Astrocyte of the spinal cord (primary cell): ENCODE results near the gene ACTRT2.

Source experiments
- DNase-seq: peaks from one replicate; pipeline ENCODE4 v3.0.0; 2011; ENCODE audit warnings: low read depth, low spot score
- H3K4me3 ChIP-seq: 2 replicates; pipeline ENCODE4 v1.5.1; 2011; ENCODE audit warnings: low read depth, mild to moderate bottlenecking, low read length, moderate library complexity
- in situ Hi-C: cut with HindIII; loops from 2 replicates; pipeline ENCODE4 v1.10.0; 2017; ENCODE audit warnings: low sequenced_read_pairs
- TF ChIP-seq, protein P1 (sequence below): IDR thresholded peaks from 2 replicates; pipeline ENCODE4 v1.5.1; 2012; ENCODE audit warnings: low read depth, mild to moderate bottlenecking, low read length, inconsistent platforms

ACTRT2 gene

DNA sequence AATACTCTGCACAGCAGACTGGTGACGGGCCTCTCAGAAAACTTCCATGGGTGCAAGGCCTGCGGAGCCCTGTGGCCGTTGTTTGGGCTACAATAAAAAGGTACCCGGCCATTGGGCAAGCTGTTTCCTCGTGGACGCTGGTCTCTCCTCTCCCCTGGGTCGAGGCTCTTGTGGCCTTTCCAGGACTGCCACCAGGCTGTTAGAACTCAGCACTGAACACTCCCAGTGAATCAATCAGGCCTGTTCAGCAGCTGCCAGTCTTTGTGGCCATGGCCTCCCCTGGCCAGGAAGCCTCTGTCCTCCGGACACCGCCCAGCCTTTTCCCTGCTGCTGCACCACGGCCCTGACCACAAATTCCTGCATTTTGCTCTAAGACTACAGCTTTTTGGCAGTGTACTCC, 33.0 kb upstream of the ACTRT2 start:
- in situ Hi-C loops = no loop called here
- no peak overlapping the region for H3K4me3 ChIP-seq
- DNase-seq = no peak
- TF ChIP-seq, protein P1, sequence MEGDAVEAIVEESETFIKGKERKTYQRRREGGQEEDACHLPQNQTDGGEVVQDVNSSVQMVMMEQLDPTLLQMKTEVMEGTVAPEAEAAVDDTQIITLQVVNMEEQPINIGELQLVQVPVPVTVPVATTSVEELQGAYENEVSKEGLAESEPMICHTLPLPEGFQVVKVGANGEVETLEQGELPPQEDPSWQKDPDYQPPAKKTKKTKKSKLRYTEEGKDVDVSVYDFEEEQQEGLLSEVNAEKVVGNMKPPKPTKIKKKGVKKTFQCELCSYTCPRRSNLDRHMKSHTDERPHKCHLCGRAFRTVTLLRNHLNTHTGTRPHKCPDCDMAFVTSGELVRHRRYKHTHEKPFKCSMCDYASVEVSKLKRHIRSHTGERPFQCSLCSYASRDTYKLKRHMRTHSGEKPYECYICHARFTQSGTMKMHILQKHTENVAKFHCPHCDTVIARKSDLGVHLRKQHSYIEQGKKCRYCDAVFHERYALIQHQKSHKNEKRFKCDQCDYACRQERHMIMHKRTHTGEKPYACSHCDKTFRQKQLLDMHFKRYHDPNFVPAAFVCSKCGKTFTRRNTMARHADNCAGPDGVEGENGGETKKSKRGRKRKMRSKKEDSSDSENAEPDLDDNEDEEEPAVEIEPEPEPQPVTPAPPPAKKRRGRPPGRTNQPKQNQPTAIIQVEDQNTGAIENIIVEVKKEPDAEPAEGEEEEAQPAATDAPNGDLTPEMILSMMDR = no peak

DNA sequence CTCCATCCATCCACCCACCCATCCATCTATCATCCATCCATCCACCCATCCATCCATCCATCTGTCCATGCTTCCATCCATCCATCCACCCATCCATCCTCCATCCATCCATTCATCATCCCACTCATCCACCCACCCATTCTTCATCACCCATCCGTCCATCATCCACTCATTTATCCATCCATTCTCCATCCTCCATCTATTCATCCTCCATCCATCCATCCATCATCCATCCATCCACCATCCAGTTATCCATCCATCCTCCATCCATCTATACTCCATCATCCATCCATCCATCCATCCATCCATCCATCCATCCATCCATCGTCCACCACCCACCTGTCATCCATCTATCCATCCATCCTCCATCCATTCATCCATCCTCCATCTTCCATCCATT, 32.1 kb upstream of the ACTRT2 start:
- in situ Hi-C loops = no loop called here
- no peak for DNase-seq
- no peak overlapping the region for H3K4me3 ChIP-seq
- TF ChIP-seq, protein P1 = no peak

DNA sequence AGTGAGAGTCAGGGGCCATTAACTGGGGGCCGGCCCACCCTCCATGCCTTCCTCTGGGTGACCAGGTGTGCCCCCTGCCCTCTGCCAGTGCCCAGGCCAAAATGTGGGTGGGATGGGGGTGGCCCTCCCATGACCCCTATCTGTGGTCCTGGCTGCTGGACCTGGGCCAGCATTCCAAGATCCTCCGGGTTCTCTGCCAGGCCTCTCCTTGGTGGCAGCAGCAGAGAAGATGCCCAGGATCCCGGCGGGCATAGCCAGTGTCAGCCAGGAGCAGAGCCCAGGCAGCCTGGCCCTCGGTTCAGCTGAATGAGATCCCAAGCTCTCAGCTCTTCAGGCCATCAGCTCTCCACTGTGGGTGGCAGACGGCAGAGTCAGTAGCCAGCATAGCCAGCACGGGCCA, 31.3 kb upstream of the ACTRT2 start:
- DNase-seq = no peak
- H3K4me3 ChIP-seq = no peak overlapping the region
- TF ChIP-seq, protein P1 = no peak
- in situ Hi-C loops = no loop called here

DNA sequence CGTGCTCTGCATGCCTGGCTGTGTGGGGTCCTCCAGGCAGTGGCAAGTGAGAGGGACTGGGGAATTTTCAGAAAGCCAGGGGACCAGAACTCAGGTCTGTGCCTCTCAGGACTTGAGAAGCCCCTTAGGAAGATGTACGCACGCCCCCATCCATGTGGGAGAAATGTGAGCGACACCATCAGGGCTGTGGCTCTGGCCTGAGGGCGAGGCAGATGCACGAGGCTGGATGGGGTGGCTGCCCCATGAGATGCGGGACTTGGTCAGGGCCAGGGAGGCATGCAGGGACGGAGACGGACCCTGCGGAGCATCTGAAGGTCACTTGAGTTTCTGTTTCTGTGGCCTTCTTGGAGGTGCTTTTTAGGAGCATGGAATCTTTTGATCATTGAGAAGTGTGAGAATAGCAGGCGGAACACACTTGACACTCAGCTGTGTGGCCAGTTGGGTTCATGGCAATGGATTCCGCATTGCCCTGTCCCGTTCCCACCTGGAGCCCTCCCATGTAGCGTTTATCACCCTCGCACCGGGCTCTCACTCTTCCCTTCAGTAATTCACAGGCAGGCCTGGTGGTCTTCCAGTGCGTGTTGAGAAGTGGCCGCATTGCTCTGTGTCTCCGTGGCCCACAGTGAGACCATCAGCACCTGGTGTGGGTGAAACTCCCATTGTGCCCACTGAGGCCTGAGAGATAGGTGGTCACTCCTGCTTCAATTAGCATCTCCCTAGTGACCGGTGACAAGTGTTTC, 30.7 kb upstream of the ACTRT2 start:
- in situ Hi-C loops = no loop called here
- DNase-seq = no peak
- H3K4me3 ChIP-seq = no peak overlapping the region
- TF ChIP-seq, protein P1 = no peak

DNA sequence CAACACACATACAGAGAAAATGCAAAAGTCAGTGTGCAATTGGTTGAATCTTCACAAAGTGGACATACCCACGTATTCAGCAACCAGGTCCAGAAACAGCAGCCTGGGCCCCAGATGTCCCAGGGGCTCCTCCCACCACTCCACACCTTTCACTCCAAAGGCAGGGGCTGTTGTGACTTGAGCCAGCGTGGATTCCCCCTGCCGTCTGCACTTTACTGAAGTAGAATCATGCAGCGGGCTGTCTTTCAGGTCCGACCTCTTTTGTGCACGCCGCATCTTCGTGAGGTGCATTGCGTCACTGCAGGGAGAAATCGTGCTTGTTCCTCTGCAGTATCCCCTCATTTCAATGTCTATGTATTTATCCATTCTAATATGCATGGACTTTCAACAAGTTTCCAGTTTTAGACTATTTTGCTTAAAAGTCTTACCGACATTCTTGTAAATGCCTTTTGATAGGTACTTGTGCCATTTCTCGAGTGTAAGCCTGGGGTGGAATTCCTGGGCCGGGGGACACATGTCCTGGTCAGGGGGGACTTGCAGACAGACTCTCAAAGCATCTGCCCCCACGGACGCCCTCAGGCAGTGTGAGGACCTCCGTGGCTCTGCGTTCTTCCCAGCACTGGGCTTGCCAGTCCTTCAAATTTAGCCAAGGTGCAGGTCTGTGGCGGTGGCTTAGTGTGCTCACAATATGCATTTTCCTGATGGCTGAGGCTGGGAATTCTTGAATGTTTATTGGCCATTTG, 29.3 kb upstream of the ACTRT2 start:
- in situ Hi-C loops = no loop called here
- no peak for DNase-seq
- TF ChIP-seq, protein P1 = no peak
- H3K4me3 ChIP-seq = no peak overlapping the region

DNA sequence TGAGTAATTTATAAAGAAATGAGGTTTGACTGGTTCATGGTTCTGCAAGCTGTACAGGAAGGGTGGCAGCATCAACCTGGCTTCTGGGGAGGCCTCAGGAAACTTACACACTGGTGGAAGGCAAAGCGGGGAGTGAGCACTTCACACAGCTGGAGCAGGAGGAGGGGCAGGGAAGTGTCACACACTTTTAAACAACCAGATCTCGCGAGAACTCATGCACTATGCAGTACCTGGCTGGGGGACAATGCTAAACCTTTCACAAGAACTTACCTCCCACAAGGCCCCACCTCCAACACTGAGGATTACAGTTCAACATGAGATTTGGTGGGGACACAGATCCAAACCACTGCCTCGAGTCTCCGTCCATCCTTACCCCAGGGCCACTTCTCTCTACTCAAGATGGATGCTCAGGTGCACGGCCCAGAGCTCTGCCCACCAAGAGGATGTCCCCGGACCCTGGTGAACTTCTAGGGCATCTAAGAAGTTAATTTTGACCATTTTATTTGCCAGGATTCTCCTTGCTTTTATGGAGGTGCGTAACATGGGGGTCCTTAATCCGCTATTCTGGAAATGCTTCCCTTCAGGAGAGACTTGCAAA, 22.7 kb upstream of the ACTRT2 start:
- in situ Hi-C loops = no loop called here
- TF ChIP-seq, protein P1 = no peak
- DNase-seq = no peak
- no peak overlapping the region for H3K4me3 ChIP-seq
